ENCODE data around the gene PLAAT4.

GRCh38 chr11:63518548-63518947 is 18.1 kb upstream of the PLAAT4 start:
- TF ChIP-seq, protein P1, sequence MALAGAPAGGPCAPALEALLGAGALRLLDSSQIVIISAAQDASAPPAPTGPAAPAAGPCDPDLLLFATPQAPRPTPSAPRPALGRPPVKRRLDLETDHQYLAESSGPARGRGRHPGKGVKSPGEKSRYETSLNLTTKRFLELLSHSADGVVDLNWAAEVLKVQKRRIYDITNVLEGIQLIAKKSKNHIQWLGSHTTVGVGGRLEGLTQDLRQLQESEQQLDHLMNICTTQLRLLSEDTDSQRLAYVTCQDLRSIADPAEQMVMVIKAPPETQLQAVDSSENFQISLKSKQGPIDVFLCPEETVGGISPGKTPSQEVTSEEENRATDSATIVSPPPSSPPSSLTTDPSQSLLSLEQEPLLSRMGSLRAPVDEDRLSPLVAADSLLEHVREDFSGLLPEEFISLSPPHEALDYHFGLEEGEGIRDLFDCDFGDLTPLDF (CRISPR knock-in tag; IDR thresholded peaks at IDR 0.05) = no peak
- TF ChIP-seq, protein P2, sequence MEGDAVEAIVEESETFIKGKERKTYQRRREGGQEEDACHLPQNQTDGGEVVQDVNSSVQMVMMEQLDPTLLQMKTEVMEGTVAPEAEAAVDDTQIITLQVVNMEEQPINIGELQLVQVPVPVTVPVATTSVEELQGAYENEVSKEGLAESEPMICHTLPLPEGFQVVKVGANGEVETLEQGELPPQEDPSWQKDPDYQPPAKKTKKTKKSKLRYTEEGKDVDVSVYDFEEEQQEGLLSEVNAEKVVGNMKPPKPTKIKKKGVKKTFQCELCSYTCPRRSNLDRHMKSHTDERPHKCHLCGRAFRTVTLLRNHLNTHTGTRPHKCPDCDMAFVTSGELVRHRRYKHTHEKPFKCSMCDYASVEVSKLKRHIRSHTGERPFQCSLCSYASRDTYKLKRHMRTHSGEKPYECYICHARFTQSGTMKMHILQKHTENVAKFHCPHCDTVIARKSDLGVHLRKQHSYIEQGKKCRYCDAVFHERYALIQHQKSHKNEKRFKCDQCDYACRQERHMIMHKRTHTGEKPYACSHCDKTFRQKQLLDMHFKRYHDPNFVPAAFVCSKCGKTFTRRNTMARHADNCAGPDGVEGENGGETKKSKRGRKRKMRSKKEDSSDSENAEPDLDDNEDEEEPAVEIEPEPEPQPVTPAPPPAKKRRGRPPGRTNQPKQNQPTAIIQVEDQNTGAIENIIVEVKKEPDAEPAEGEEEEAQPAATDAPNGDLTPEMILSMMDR (IDR thresholded peaks at IDR 0.05) = no peak
- TF ChIP-seq USF2 (CRISPR knock-in tag; IDR thresholded peaks at IDR 0.05) (no peak), MAX (CRISPR knock-in tag; IDR thresholded peaks at IDR 0.05) (no peak), NR2C2 (CRISPR knock-in tag; IDR thresholded peaks at IDR 0.05) (no peak), ZNF416 (CRISPR knock-in tag; IDR thresholded peaks at IDR 0.05) (no peak), RELA (CRISPR knock-in tag; IDR thresholded peaks at IDR 0.05; ENCODE audit: borderline replicate concordance) (no peak), JUN (CRISPR knock-in tag; IDR thresholded peaks at IDR 0.05) (no peak), ZNF317 (CRISPR knock-in tag; IDR thresholded peaks at IDR 0.05; ENCODE audit: borderline replicate concordance, low read depth) (no peak), MYBL2 (CRISPR knock-in tag; IDR thresholded peaks at IDR 0.05) (no peak), IRF2 (CRISPR knock-in tag; IDR thresholded peaks at IDR 0.05; ENCODE audit: borderline replicate concordance, low read depth) (no peak), CREM (CRISPR knock-in tag; IDR thresholded peaks at IDR 0.05) (no peak)
- TF ChIP-seq, protein P3, sequence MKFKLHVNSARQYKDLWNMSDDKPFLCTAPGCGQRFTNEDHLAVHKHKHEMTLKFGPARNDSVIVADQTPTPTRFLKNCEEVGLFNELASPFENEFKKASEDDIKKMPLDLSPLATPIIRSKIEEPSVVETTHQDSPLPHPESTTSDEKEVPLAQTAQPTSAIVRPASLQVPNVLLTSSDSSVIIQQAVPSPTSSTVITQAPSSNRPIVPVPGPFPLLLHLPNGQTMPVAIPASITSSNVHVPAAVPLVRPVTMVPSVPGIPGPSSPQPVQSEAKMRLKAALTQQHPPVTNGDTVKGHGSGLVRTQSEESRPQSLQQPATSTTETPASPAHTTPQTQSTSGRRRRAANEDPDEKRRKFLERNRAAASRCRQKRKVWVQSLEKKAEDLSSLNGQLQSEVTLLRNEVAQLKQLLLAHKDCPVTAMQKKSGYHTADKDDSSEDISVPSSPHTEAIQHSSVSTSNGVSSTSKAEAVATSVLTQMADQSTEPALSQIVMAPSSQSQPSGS (CRISPR knock-in tag; IDR thresholded peaks at IDR 0.05; ENCODE audit: borderline replicate concordance, low read depth) = no peak
